Esophagus squamous epithelium (tissue), 4 donors: ENCODE data around the gene CYP4F12.

Experiments used
- CTCF ChIP-seq, 6 experiments: fragments of 450-650 bp in 4 of 6; fragments of 200-600 bp in 2 of 6; sonication (generic) in 2 of 6; IDR thresholded peaks; one replicate each; pipeline ENCODE4 v1.5.1; 2016 to 2019; ENCODE audit warnings: antibody characterized with exemption in 6 of 6, mild to moderate bottlenecking in 4 of 6, moderate library complexity in 4 of 6
- POLR2A ChIP-seq, 4 donors: fragments of 450-650 bp; IDR thresholded peaks; one replicate each; pipeline ENCODE4 v1.6.1; 2017; ENCODE audit warnings: antibody characterized with exemption in 4 of 4, mild to moderate bottlenecking in 4 of 4, moderate library complexity in 3 of 4

- TF ChIP-seq CTCF (IDR thresholded peaks at IDR 0.05) (no peak), POLR2A (IDR thresholded peaks at IDR 0.05) (no peak)
These were observed 20.2 kb upstream of the CYP4F12 start for GRCh38 chr19:15652559-15653278.
